PFSK-1 (cell line): ENCODE data around the gene ACHE. TPM values are rescaled to one million over a fixed set of nuclear protein-coding genes. Genes with fewer than 3 reads are reported as not detected.

Source experiments
- FOXP2 ChIP-seq: optimal IDR thresholded peaks from 2 replicates; pipeline ENCODE3; 2011; ENCODE audit warnings: borderline replicate concordance, control low read depth, inconsistent platforms; ENCODE audit not compliant: insufficient read depth; ENCODE audit errors: extremely low read length, extremely low read depth
- POLR2AphosphoS5 ChIP-seq: IDR thresholded peaks from 2 replicates; pipeline ENCODE4 v1.6.1; 2012; ENCODE audit warnings: low read depth, mild to moderate bottlenecking, control low read depth, low read length, moderate library complexity
- SIN3A ChIP-seq: IDR thresholded peaks from 2 replicates; pipeline ENCODE4 v1.6.1; 2012; ENCODE audit warnings: mild to moderate bottlenecking, low read length, moderate library complexity, borderline replicate concordance; ENCODE audit not compliant: insufficient read depth
- TAF1 ChIP-seq: IDR thresholded peaks from 2 replicates; pipeline ENCODE4 v1.6.1; 2012; ENCODE audit warnings: low read length, control low read depth, borderline replicate concordance; ENCODE audit not compliant: insufficient read depth
- polyA plus RNA-seq: library from polyadenylated mRNA; unstranded; fragments of >200 nt; gene quantifications from one replicate; pipeline ENCODE4 v1.2.1, GENCODE V29; 2012; ENCODE audit warnings: low read depth, missing spikeins; ENCODE audit not compliant: insufficient read length
- TF ChIP-seq, protein P1 (sequence below), 2 experiments: IDR thresholded peaks; 2 replicates each; pipeline versions ENCODE4 v1.6.1 to v1.8.0; 2011 to 2012; ENCODE audit warnings: low read depth in 2 of 2, low read length in 2 of 2, control low read depth in 1 of 2, inconsistent platforms in 1 of 2, mild to moderate bottlenecking in 1 of 2, moderate library complexity in 1 of 2; ENCODE audit not compliant: insufficient read depth in 1 of 2

ACHE gene
- 1.8 TPM for polyA plus RNA-seq

DNA sequence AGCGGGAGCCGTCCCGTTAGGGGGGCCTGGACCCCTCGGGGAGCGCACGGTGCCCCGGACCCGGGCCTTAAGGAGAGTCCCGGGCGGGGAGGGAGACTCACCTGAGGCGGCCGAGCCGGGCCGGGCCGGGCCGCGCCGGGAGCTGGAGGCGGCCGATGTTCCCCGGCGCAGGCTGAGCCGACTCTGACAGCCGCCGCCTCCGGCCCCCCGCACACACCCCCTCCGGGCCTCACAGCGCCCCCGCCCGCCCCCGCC, at the start of gene ACHE:
Gene ACHE, minus strand, starts transcription at position 188 of the 255 bp plus-strand sequence. CDS start 1,656 bp downstream, outside the sequence.
- TF ChIP-seq SIN3A (no peak), FOXP2 (no peak), TAF1 (no peak), POLR2AphosphoS5 (no peak)
- TF ChIP-seq, protein P1, sequence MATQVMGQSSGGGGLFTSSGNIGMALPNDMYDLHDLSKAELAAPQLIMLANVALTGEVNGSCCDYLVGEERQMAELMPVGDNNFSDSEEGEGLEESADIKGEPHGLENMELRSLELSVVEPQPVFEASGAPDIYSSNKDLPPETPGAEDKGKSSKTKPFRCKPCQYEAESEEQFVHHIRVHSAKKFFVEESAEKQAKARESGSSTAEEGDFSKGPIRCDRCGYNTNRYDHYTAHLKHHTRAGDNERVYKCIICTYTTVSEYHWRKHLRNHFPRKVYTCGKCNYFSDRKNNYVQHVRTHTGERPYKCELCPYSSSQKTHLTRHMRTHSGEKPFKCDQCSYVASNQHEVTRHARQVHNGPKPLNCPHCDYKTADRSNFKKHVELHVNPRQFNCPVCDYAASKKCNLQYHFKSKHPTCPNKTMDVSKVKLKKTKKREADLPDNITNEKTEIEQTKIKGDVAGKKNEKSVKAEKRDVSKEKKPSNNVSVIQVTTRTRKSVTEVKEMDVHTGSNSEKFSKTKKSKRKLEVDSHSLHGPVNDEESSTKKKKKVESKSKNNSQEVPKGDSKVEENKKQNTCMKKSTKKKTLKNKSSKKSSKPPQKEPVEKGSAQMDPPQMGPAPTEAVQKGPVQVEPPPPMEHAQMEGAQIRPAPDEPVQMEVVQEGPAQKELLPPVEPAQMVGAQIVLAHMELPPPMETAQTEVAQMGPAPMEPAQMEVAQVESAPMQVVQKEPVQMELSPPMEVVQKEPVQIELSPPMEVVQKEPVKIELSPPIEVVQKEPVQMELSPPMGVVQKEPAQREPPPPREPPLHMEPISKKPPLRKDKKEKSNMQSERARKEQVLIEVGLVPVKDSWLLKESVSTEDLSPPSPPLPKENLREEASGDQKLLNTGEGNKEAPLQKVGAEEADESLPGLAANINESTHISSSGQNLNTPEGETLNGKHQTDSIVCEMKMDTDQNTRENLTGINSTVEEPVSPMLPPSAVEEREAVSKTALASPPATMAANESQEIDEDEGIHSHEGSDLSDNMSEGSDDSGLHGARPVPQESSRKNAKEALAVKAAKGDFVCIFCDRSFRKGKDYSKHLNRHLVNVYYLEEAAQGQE (IDR thresholded peaks at IDR 0.05; ENCODE audit: insufficient read depth in 1 of 2, low read depth in 2 of 2, low read length in 2 of 2) = no peak

- TF ChIP-seq POLR2AphosphoS5 (no peak), SIN3A (no peak), FOXP2 (no peak), TAF1 (no peak)
- TF ChIP-seq, protein P1 (IDR thresholded peaks at IDR 0.05; ENCODE audit: insufficient read depth in 1 of 2, low read depth in 2 of 2, low read length in 2 of 2) = no peak
These were observed 48.5 kb upstream of the ACHE start for GRCh38 chr7:100944138-100944537.

GRCh38 chr7:100943693-100944092, 48.0 kb upstream of the ACHE start:
- TF ChIP-seq POLR2AphosphoS5 = no peak
- no peak for TF ChIP-seq FOXP2
- no peak for TF ChIP-seq TAF1
- TF ChIP-seq SIN3A = no peak
- TF ChIP-seq, protein P1 (IDR thresholded peaks at IDR 0.05; ENCODE audit: insufficient read depth in 1 of 2, low read depth in 2 of 2, low read length in 2 of 2) = no peak

- TF ChIP-seq TAF1 (no peak), SIN3A (no peak), POLR2AphosphoS5 (no peak), FOXP2 (no peak)
- TF ChIP-seq, protein P1 (IDR thresholded peaks at IDR 0.05; ENCODE audit: insufficient read depth in 1 of 2, low read depth in 2 of 2, low read length in 2 of 2) = no peak
These were observed 46.5 kb upstream of the ACHE start for GRCh38 chr7:100942045-100942774.

DNA sequence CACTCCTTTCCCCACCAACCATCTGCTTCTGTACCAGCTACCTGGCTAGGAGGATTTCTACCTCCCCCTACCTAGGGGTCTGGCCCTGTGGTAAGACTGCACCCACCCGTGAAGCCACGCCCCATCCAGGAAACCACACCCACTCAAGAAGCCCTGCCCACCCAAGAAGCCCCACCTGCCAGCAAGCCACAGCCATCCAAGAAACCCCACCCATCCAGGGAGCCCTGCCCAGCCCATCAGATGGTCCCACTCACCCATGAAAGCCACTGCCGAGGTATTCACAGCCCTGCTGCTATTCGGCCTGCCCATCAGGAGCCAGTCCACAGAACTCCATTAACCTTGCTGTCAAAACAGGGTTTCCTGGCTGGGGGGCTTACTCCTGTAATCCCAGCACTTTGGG, 38.0 kb upstream of the ACHE start:
- TF ChIP-seq FOXP2 = no peak
- no peak for TF ChIP-seq POLR2AphosphoS5
- TF ChIP-seq, protein P1 (IDR thresholded peaks at IDR 0.05; ENCODE audit: insufficient read depth in 1 of 2, low read depth in 2 of 2, low read length in 2 of 2) = no peak
